ENCODE results near the gene C2orf49. TPM values are rescaled to one million over a fixed set of nuclear protein-coding genes. Genes with fewer than 3 reads are reported as not detected.
A peak's percentile ranks its signal among the peaks of the same experiment; 100 is the strongest.

C2orf49 gene
- total and polyA plus RNA-seq, 9 of the 15 experiments (the other 6 are each of a cell fraction or from before 2014, with no cell fraction given), result 17.9 to 38.2 (median 25.6) TPM

DNA sequence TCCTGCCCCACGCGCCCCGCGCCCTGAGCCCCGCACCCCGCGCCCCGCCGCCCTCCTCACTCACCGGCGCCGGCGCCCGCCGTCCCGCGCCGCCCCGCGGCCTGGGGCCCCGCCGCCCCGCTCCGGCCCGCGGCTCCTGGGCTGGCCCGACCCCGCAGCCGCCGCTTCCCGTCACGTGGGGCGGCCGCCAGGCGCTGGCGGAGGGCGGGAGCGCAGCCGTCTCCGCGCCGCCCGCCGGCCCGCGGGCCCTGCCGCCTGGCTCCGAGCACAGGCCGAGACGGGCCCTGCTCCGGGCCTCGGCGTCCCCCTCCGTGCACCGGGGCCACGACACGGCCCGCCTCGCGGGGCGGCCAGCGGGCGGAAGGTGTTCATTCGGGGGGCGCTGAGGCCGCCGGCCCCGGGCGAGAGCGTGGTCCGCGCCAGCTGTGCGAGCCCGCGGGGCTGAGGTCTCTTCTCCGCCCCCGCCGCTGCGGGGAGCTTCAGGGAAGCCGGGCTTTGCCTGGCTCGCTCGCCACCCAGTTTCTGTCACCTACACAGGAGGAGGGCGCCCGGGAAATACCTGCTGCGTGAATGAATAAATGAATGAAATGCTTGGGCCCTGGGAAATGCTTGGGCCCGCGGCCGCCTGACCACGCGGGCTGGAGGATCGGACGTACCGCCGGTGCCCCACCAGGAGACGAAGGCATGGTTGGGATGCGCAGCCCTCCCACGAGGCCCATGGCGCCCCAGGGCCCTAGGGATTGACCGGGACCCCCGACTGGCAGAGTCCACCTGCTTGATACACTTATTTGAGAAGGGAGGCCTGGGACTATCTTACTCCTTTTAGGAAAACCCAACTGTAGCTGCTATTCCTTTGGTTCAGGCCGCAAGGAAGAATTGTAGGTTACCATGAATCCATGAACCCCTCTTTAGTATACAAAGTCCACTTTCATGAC lies 7.5 kb upstream of the C2orf49 start, which contains the start of gene TGFBRAP1 (continued):
- TF ChIP-seq, protein P1, sequence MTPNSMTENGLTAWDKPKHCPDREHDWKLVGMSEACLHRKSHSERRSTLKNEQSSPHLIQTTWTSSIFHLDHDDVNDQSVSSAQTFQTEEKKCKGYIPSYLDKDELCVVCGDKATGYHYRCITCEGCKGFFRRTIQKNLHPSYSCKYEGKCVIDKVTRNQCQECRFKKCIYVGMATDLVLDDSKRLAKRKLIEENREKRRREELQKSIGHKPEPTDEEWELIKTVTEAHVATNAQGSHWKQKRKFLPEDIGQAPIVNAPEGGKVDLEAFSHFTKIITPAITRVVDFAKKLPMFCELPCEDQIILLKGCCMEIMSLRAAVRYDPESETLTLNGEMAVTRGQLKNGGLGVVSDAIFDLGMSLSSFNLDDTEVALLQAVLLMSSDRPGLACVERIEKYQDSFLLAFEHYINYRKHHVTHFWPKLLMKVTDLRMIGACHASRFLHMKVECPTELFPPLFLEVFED (CRISPR knock-in tag; conservative IDR thresholded peaks at IDR 0.05), result no peak
- peak; percentile 91 for TF ChIP-seq ZFX (CRISPR knock-in tag; IDR thresholded peaks at IDR 0.05)
- TF ChIP-seq HMG20B (CRISPR knock-in tag; IDR thresholded peaks at IDR 0.05), result no peak
- TF ChIP-seq, protein P2, sequence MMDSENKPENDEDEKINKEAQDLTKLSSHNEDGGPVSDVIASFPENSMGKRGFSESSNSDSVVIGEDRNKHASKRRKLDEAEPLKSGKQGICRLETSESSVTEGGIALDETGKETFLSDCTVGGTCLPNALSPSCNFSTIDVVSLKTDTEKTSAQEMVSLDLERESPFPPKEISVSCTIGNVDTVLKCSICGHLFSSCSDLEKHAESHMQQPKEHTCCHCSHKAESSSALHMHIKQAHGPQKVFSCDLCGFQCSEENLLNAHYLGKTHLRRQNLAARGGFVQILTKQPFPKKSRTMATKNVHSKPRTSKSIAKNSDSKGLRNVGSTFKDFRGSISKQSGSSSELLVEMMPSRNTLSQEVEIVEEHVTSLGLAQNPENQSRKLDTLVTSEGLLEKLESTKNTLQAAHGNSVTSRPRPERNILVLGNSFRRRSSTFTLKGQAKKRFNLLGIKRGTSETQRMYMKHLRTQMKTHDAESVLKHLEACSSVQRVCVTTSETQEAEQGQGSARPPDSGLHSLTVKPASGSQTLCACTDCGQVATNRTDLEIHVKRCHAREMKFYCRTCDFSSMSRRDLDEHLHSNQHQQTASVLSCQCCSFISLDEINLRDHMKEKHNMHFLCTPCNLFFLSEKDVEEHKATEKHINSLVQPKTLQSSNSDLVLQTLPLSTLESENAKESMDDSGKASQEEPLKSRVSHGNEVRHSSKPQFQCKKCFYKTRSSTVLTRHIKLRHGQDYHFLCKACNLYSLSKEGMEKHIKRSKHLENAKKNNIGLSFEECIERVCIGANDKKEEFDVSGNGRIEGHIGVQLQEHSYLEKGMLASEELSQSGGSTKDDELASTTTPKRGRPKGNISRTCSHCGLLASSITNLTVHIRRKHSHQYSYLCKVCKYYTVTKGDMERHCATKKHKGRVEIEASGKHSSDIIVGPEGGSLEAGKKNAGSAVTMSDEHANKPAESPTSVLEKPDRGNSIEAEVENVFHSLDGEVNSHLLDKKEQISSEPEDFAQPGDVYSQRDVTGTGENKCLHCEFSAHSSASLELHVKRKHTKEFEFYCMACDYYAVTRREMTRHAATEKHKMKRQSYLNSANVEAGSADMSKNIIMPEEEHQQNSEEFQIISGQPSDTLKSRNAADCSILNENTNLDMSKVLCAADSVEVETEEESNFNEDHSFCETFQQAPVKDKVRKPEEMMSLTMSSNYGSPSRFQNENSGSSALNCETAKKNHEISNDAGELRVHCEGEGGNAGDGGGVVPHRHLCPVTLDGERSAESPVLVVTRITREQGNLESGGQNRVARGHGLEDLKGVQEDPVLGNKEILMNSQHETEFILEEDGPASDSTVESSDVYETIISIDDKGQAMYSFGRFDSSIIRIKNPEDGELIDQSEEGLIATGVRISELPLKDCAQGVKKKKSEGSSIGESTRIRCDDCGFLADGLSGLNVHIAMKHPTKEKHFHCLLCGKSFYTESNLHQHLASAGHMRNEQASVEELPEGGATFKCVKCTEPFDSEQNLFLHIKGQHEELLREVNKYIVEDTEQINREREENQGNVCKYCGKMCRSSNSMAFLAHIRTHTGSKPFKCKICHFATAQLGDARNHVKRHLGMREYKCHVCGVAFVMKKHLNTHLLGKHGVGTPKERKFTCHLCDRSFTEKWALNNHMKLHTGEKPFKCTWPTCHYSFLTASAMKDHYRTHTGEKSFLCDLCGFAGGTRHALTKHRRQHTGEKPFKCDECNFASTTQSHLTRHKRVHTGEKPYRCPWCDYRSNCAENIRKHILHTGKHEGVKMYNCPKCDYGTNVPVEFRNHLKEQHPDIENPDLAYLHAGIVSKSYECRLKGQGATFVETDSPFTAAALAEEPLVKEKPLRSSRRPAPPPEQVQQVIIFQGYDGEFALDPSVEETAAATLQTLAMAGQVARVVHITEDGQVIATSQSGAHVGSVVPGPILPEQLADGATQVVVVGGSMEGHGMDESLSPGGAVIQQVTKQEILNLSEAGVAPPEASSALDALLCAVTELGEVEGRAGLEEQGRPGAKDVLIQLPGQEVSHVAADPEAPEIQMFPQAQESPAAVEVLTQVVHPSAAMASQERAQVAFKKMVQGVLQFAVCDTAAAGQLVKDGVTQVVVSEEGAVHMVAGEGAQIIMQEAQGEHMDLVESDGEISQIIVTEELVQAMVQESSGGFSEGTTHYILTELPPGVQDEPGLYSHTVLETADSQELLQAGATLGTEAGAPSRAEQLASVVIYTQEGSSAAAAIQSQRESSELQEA (IDR thresholded peaks at IDR 0.05; ENCODE audit: low read depth), result no peak
- no peak for TF ChIP-seq ZNF778 (CRISPR knock-in tag; IDR thresholded peaks at IDR 0.05)
- TF ChIP-seq BRD4 (IDR thresholded peaks at IDR 0.05), result peak; percentile 76; the same call in 1 of the 2 replicates
- TF ChIP-seq, protein P3, sequence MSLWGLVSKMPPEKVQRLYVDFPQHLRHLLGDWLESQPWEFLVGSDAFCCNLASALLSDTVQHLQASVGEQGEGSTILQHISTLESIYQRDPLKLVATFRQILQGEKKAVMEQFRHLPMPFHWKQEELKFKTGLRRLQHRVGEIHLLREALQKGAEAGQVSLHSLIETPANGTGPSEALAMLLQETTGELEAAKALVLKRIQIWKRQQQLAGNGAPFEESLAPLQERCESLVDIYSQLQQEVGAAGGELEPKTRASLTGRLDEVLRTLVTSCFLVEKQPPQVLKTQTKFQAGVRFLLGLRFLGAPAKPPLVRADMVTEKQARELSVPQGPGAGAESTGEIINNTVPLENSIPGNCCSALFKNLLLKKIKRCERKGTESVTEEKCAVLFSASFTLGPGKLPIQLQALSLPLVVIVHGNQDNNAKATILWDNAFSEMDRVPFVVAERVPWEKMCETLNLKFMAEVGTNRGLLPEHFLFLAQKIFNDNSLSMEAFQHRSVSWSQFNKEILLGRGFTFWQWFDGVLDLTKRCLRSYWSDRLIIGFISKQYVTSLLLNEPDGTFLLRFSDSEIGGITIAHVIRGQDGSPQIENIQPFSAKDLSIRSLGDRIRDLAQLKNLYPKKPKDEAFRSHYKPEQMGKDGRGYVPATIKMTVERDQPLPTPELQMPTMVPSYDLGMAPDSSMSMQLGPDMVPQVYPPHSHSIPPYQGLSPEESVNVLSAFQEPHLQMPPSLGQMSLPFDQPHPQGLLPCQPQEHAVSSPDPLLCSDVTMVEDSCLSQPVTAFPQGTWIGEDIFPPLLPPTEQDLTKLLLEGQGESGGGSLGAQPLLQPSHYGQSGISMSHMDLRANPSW (CRISPR knock-in tag; IDR thresholded peaks at IDR 0.05), result 0 out of 2 replicates have a peak, but pooled peaks have one; percentile 48
- TF ChIP-seq HDGF (IDR thresholded peaks at IDR 0.05), result no peak
- TF ChIP-seq NONO (IDR thresholded peaks at IDR 0.05; ENCODE audit: low read depth in 2 of 2, low read length in 1 of 2), result peak; percentile 66 to 84; a peak in 3 of 4 replicates
- no peak for TF ChIP-seq ZNF561 (CRISPR knock-in tag; conservative IDR thresholded peaks at IDR 0.05)
- no peak for TF ChIP-seq SREBF2 (CRISPR knock-in tag; IDR thresholded peaks at IDR 0.05)
- TF ChIP-seq ZNF224 (CRISPR knock-in tag; IDR thresholded peaks at IDR 0.05), result no peak
- TF ChIP-seq CTBP1 (IDR thresholded peaks at IDR 0.05; ENCODE audit: borderline replicate concordance), result peak; percentile 70
- TF ChIP-seq ZNF24 (IDR thresholded peaks at IDR 0.05), result peak; percentile 74; the same call in 1 of the 2 replicates
- 0 out of 2 replicates have a peak, but pooled peaks have one; percentile 42 for TF ChIP-seq KLF1 (tag; IDR thresholded peaks at IDR 0.05)

All from K562 (cell line).